ENCODE results near the gene LRFN4.

Gene LRFN4

DNA sequence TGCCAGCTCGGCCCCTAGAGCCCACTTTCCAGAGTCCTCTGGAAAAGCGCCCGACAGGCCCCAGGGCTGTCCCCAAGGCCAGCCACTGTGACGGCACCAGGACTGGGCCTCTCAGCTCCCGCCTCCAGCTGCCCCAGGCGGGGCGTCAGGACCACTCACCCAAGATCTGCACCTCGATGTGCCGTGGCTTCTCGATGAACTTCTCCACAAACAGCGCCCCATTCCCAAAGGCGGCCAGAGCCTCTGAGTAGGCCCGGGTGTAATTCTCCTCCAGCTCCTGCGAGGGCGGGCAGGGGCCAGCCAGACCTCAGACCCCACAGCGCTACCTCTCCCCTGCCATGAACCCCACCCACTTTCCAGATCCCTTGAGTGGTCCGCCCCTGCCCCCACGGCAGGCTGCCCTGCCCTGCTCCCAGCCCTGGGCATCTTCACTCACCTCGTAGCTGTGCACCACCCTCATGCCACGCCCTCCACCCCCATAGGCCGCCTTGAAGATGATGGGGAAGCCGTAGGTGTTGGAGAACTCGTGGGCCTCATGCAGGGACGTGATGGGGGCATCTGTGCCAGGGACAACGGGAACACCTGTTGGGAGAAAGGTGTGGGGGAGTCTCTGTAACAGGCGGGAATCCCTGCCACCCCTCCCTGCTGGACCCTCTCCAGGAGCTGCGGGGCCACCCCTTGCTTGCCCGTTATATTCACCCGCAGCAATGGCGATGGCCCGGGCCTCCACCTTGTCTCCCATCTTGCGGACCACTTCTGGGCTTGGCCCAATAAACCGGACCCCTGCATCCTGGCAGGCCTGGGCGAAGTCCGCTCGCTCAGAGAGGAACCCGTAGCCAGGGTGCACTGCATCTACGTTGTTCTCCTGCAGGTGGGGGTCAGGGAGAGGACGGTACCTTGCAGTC is 14.0 kb downstream of the LRFN4 start:
- DNase-seq (ENCODE audit: low read depth, low spot score), result no peak

- DNase-seq (ENCODE audit: low read depth, low spot score), result no peak
Observed at GRCh38 chr11:66871521-66871901, 14.6 kb downstream of the LRFN4 start.

DNA sequence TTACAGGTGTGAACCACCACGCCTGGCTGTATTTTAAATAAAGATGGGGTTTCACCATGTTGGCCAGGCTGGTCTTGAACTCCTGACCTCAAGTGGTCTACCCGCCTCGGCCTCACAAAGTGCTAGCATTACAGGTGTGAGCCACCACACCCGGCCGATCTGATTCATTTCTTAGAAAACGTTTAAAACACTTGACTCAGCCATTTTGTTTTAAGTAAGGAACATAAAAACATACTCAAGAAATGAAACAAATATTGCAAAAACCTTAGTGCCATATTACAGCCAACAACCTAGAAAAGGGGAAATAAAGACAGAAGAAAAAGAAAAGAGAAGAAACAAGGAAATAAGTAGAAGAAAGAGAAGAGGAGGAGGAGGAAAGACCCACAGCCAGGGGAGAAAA is 17.4 kb downstream of the LRFN4 start:
- DNase-seq (ENCODE audit: low read depth, low spot score), result no peak

- DNase-seq (ENCODE audit: low read depth, low spot score), result no peak
Observed at GRCh38 chr11:66875378-66875777, 18.5 kb downstream of the LRFN4 start.

GRCh38 chr11:66877588-66878385 is 20.9 kb downstream of the LRFN4 start:
- no peak for DNase-seq (ENCODE audit: low read depth, low spot score)

DNA sequence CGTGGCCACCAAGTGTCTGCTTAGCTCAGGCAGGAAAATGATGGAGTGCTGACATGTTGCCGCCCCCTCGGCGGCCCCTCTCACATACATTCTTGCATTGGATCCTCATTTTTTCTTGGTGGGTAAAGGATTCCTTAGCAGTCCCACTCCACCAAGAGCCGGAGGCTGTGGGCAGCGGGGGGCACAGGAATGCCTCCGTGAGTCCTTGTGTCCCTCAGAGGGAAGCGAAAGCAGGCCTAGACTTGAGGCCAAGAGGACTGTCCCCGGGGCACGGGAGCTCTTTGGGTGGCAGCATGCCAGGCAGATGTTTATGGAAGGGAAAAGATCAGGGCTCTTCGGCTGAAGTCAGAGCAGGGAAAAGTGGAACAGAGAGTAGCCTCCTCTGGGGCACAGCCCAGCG is 21.6 kb downstream of the LRFN4 start:
- DNase-seq (ENCODE audit: low read depth, low spot score), result no peak

- no peak for DNase-seq (ENCODE audit: low read depth, low spot score)
Observed at GRCh38 chr11:66879000-66879399, 22.1 kb downstream of the LRFN4 start.

DNA sequence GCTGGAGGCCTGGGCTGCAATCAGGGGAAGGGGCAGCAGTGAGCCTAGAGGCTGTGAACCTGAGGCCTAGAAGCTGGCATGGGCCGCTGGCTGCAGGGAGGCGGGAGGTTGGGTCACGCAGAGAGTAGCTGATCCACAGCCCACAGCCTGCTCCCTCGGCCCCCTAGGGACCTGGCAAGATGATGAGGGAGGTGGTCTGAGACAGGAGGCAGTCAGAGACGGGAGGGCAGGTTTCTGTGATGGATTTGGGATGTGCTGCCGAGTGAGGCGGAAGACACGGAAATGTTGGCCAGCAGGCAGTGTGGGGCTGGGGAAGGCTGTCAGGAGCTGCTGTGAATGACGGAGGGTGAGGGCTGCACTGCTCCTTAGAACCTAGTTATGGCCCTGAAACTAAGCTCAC is 22.7 kb downstream of the LRFN4 start:
- DNase-seq (ENCODE audit: low read depth, low spot score), result no peak

GRCh38 chr11:66879999-66880398 is 23.1 kb downstream of the LRFN4 start:
- DNase-seq (ENCODE audit: low read depth, low spot score), result no peak

DNA sequence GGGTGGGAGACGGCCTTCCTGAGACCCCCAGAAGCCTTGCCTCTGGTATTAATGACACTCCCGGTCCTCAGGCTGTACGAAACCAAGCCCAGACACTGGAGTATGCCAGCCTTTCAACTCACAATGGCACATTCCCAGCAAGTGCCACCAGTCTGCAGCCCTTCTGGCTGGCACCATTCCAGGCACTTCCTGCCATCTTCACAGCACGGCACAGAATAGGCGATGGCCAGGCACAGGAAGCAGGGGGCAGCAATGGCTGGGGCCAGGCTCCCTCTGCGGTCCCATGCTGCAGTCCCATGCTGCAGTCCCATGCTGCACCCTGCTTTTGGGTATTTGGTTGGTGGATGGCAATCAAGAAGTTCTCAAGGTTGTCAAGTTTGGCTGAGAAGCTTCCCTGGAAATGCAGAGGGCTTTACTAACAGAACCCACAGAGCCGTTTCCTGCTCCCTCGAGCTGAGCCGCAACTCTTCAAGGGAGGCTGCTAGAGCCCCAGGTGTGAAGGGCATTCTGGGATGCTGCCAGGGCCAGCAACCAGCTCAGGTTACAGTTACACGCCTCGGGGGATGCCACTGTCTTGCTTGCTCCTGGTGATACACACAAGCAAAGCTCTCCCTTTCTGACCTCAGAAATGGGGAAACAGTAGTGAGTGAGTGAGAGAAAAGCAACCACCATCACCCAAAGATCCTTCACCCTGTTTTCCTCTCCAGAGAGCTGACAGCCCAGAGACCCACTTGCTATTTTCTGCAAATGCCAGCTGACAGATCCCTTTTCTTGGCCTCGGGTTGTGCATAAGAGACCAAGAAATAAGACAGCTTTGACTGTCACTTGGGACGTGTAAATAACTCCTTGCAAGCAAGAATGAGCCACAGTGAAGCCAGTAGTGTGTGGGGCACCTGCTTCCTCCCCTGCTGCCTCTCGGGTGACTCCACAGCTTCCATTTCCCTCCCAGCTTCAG is 23.9 kb downstream of the LRFN4 start:
- no peak for DNase-seq (ENCODE audit: low read depth, low spot score)

DNA sequence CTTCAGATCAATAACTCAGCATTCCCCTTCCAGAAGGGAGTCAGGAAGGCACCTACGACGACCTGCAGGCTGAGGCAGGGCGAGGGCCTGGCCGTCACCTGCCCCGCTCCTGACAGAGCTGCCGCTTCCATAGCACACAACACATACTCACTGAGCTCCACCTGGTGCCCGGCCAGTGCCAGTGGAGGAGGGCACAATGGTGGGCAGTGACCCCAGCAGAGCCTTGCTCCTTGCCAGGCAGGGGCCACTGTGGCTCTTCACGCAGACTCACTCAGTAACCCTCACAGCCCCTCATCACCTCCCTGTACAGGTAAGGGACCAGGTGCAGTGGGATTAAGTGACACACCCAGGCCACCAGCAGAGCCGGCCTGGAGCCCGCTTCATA is 24.6 kb downstream of the LRFN4 start:
- DNase-seq (ENCODE audit: low read depth, low spot score), result no peak

GRCh38 chr11:66881927-66882452 is 25.1 kb downstream of the LRFN4 start:
- no peak for DNase-seq (ENCODE audit: low read depth, low spot score)

DNA sequence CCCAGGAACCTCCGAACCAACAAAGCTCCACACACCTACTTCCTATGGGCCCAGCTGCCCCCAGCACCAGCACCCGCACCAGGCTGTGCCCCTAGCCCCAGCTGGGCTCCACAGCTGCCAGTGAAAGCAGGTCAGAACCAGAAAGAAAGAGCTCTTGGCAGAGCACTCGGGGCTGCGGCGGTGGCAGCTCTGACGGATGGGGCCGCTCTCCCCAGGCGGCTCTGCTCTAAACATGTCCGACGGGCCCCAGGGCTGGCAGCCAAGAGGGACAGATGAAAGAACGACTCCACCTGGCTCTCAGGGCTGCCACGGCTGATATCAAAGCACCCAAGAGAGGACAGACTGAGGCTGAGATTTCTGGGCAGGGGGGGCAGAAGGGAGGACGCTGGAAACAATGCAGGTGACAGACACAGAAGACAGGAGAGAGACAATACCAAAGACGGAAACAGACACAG is 25.7 kb downstream of the LRFN4 start:
- DNase-seq (ENCODE audit: low read depth, low spot score), result no peak

- DNase-seq (ENCODE audit: low read depth, low spot score), result peak; percentile 38
Observed at GRCh38 chr11:66883016-66883965, 26.4 kb downstream of the LRFN4 start.

DNA sequence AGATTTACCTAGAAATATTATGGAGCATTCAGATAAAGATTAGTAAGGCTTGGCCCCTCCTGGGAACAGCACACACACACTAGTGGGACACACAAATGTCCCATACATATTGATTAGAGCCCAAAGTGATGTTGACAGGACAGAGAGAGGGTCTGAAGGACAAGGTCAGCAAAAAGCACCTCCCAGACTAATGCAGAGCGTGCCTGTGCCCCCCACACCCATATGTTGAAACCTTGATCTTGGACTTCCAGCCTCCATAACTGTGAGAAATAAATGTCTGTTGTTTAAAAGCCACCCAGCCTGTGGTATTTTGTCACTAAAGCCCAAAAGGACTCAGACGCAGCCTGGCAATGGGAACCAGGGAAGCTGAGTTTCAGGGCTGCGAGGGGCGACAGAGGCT is 27.6 kb downstream of the LRFN4 start:
- no peak for DNase-seq (ENCODE audit: low read depth, low spot score)

DNA sequence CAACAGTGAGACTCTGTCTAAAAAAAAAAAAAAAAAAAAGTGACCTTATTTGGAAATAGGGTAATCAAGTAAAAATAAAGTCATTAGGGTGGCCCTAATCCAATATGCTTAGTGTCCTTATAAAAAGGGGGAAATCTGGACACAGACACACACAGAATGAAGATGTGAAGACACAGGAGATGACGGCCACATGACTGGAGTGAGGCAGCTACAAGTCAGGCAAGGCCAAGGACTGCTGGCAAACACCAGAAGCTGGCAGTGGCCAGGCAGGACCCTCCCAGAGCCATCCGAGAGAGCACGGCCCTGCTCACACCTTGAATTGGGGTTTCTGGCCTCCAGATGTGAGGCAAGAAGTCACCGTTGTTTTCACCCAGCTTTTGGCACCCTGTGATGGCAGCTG is 28.6 kb downstream of the LRFN4 start:
- DNase-seq (ENCODE audit: low read depth, low spot score), result no peak

DNA sequence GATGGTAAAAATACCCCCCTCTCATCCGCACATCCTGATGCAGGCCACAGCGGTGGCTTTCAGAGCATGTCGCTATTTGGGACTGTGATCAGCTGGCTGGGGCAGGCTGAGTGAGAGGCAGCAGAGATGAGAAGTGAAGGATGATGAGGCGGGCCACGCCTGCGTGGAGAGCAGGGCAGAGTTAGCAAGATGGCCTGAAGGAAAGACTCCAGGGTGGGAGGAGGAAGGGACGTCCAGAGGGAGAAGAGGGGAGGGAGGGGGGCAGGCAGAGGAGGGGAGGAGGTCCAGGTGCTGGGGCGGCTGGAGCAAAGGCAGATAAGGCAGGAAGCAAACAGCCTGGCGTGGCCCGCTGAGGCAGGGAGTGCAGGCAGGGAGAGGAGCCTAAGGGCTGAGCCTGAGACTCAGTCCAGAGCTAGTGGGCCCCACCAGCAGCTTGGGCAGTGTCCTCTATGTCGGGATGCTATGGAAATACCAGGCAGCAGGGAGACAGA is 29.1 kb downstream of the LRFN4 start:
- no peak for DNase-seq (ENCODE audit: low read depth, low spot score)

- DNase-seq (ENCODE audit: low read depth, low spot score), result no peak
Observed at GRCh38 chr11:66886671-66887221, 29.9 kb downstream of the LRFN4 start.

- DNase-seq (ENCODE audit: low read depth, low spot score), result no peak
Observed at GRCh38 chr11:66887526-66887925, 30.7 kb downstream of the LRFN4 start.

- no peak for DNase-seq (ENCODE audit: low read depth, low spot score)
Observed at GRCh38 chr11:66888282-66888681, 31.4 kb downstream of the LRFN4 start.

Data from activated naive CD8-positive, alpha-beta T cell treated with anti-CD3 and anti-CD28 coated beads, Interleukin-2, amount 50 U/mL, for 16 hours (primary cell).